ENCODE data around the gene RYR2. TPM values are rescaled to one million over a fixed set of nuclear protein-coding genes. Genes with fewer than 3 reads are reported as not detected.

Gene RYR2
- total RNA-seq, 3 donors from 2014 or later, result 0.16 to 0.59 (median 0.33) TPM

DNA sequence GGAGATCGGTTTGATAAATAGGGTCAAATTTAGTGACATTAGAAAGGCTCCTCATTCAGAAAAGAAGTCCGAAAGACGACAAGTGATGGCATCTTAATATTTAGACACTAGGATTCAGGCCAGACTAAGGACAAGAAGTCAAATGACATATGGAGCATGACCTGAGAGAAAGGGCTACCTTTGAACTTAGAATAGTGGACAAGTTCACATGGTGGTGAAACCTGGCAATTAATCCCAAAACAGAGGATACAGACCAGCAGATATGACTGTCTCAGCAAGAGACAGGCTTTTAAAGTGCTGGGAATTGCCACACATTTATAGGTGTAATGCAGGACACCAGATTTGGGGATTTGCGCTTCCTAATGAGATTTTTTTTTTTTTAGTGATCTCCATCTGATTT lies 703.6 kb downstream of the RYR2 start:
- no peak overlapping the region for H3K27ac ChIP-seq
- no peak for DNase-seq (ENCODE audit: low spot score in 2 of 2)
- H3K4me1 ChIP-seq, result no peaks in the 10 kb centered on the region
- no peaks in the 10 kb centered on the region for H3K9me3 ChIP-seq
- no peak overlapping the region for H3K4me3 ChIP-seq
- intact Hi-C loops (cut with DNase I; ENCODE audit: low total_unique reads), result no loop called here
- TF ChIP-seq POLR2AphosphoS5 (IDR thresholded peaks at IDR 0.05) (no peak), POLR2A (IDR thresholded peaks at IDR 0.05) (no peak)
- TF ChIP-seq, protein P1, sequence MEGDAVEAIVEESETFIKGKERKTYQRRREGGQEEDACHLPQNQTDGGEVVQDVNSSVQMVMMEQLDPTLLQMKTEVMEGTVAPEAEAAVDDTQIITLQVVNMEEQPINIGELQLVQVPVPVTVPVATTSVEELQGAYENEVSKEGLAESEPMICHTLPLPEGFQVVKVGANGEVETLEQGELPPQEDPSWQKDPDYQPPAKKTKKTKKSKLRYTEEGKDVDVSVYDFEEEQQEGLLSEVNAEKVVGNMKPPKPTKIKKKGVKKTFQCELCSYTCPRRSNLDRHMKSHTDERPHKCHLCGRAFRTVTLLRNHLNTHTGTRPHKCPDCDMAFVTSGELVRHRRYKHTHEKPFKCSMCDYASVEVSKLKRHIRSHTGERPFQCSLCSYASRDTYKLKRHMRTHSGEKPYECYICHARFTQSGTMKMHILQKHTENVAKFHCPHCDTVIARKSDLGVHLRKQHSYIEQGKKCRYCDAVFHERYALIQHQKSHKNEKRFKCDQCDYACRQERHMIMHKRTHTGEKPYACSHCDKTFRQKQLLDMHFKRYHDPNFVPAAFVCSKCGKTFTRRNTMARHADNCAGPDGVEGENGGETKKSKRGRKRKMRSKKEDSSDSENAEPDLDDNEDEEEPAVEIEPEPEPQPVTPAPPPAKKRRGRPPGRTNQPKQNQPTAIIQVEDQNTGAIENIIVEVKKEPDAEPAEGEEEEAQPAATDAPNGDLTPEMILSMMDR (IDR thresholded peaks at IDR 0.05), result no peak
- H3K36me3 ChIP-seq, result no peaks in the 10 kb centered on the region
- no peaks in the 10 kb centered on the region for H3K27me3 ChIP-seq

DNA sequence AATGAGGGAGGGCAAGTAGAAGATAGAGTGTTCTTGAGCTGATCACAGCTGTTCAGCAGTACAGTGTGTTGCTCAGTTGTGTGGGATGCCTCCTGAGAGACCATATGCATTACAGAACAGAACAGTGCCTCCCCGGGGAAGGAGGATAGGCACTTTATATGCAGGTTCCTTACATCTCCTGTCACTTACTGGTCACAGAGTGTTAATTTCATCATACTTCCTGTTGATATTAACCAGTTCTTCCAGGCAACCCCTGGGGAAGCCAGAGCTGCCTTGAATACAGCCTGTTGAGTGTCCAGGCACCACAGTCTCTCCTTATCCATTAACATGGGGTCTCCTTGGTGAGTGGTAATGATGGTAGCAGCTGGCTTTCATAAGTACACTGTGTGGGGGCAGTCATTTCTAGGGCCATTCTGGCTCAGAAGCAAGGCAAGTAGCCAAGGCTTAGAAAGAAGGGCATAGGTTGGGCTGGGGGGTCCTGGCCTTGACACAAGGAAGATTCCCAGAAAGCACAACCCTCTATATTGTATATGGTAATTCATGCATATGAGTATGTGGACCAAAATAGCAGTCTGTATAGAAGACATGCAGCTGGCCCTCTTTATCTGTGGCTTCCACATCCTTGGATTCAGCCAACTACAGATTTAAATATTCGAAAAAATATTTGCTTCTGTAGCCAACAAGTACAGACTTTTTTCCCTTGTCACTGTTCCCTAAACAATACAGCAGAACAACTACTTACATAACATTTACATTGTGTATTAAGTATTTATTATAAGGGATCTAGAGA lies 706.4 kb downstream of the RYR2 start:
- TF ChIP-seq POLR2A (IDR thresholded peaks at IDR 0.05), result no peak
- no peak for TF ChIP-seq POLR2AphosphoS5 (IDR thresholded peaks at IDR 0.05)
- TF ChIP-seq, protein P1 (IDR thresholded peaks at IDR 0.05), result no peak
- no peak for DNase-seq (ENCODE audit: low spot score in 2 of 2)
- no peak overlapping the region for H3K27ac ChIP-seq

DNA sequence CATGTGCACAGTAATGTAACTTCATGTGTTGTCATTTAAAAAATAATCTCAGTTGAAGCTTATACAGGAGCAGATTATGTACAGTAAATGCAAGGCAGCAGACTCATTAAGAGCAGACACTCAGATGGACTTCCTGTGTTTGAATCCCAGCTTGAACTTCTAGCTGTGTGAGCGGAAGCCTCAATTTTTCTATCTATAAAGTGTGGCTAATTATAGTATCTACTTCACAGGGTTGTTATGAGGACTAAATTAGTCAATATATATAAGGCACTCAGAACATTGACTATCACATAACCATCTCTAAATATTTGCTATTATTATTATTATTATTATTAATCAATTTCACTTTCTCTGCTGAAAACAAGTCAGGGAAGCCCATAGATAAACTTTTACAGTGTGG lies 707.1 kb downstream of the RYR2 start:
- no peak overlapping the region for H3K27ac ChIP-seq
- no peak for DNase-seq (ENCODE audit: low spot score in 2 of 2)
- H3K4me1 ChIP-seq, result no peaks in the 10 kb centered on the region
- no peaks in the 10 kb centered on the region for H3K9me3 ChIP-seq
- H3K27me3 ChIP-seq, result no peaks in the 10 kb centered on the region
- no peaks in the 10 kb centered on the region for H3K36me3 ChIP-seq
- H3K4me3 ChIP-seq, result no peak overlapping the region
- TF ChIP-seq, protein P1 (IDR thresholded peaks at IDR 0.05), result no peak
- TF ChIP-seq POLR2AphosphoS5 (IDR thresholded peaks at IDR 0.05), result no peak
- no peak for TF ChIP-seq POLR2A (IDR thresholded peaks at IDR 0.05)
- intact Hi-C loops (cut with DNase I; ENCODE audit: low total_unique reads), result no loop called here

More for the DNA sequence above, 706.4 kb downstream of the RYR2 start:
- H3K4me3 ChIP-seq, result no peak overlapping the region
- no peaks in the 10 kb centered on the region for H3K4me1 ChIP-seq
- H3K9me3 ChIP-seq, result no peaks in the 10 kb centered on the region
- intact Hi-C loops (cut with DNase I; ENCODE audit: low total_unique reads), result no loop called here
- H3K36me3 ChIP-seq, result no peaks in the 10 kb centered on the region
- H3K27me3 ChIP-seq, result no peaks in the 10 kb centered on the region

DNA sequence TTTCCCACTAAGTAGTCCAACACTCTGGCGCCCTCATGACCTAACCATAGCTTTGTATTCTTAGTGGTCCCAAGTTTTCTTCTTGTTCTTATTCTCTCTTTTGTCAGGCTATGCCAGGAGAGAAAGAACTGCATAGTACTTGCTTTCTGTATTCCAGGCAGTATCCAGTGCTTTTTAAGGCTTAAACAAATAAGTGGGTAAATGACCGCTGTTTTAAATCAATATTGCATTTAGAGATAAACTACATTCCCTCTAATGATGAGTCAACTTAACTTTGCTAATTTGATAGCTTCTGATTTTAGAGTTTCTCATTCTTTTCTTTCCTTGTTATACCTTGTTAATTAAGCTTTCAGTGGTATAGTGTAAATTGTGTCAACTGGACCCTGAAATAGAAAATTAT lies 709.1 kb downstream of the RYR2 start:
- H3K36me3 ChIP-seq, result no peaks in the 10 kb centered on the region
- H3K27me3 ChIP-seq, result no peaks in the 10 kb centered on the region
- DNase-seq (ENCODE audit: low spot score in 2 of 2), result no peak
- H3K27ac ChIP-seq, result no peak overlapping the region
- no peaks in the 10 kb centered on the region for H3K4me1 ChIP-seq
- TF ChIP-seq POLR2A (IDR thresholded peaks at IDR 0.05), result no peak
- TF ChIP-seq POLR2AphosphoS5 (IDR thresholded peaks at IDR 0.05), result no peak
- TF ChIP-seq, protein P1 (IDR thresholded peaks at IDR 0.05), result no peak
- no peaks in the 10 kb centered on the region for H3K9me3 ChIP-seq
- no peak overlapping the region for H3K4me3 ChIP-seq
- intact Hi-C loops (cut with DNase I; ENCODE audit: low total_unique reads), result no loop called here

DNA sequence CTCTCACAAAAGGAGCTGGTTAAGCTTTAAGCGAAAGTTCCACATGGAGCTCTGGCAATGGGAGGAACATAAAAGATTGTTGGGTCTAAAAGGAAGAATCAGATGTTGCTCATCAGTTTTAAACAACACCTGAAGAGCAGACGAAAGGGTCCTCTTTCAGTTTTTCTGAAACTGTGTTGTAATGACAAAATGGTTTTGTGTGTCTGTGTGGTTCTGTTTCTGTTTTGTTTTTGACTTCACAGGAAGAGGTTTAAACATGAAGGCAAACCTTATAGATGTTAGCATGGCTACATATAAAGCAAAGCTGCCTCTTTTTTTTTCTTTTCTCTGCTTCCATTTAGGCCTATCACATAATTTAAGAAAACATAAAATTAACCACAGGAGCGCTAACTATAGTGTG lies 712.6 kb downstream of the RYR2 start:
- no peaks in the 10 kb centered on the region for H3K27me3 ChIP-seq
- H3K4me1 ChIP-seq, result no peaks in the 10 kb centered on the region
- no peaks in the 10 kb centered on the region for H3K36me3 ChIP-seq
- intact Hi-C loops (cut with DNase I; ENCODE audit: low total_unique reads), result loop anchor here (2.0 kb wide), 1 partner anchor 16 kb away; no protein-coding TSS in a partner anchor
- H3K9me3 ChIP-seq, result no peaks in the 10 kb centered on the region
- TF ChIP-seq POLR2AphosphoS5 (IDR thresholded peaks at IDR 0.05) (no peak), POLR2A (IDR thresholded peaks at IDR 0.05) (no peak)
- TF ChIP-seq, protein P1 (IDR thresholded peaks at IDR 0.05), result no peak
- no peak for DNase-seq (ENCODE audit: low spot score in 2 of 2)
- no peak overlapping the region for H3K4me3 ChIP-seq
- H3K27ac ChIP-seq, result no peak overlapping the region

Data from breast epithelium (tissue), 4 donors.